Esophagus muscularis mucosa (tissue), 4 donors: ENCODE measurements around the gene SLC7A6.

Experiments used
- CTCF ChIP-seq, 3 experiments: fragments of 200-600 bp in 2 of 3; fragments of 450-650 bp in 1 of 3; sonication (generic) in 2 of 3; IDR thresholded peaks; one replicate each; pipeline ENCODE4 v1.5.1; 2017 to 2019; ENCODE audit warnings: antibody characterized with exemption in 3 of 3, mild to moderate bottlenecking in 2 of 3, moderate library complexity in 1 of 3
- EP300 ChIP-seq: sonication (generic); formaldehyde crosslinking; IDR thresholded peaks from one replicate; pipeline ENCODE4 v1.6.1; 2017; ENCODE audit warnings: antibody characterized with exemption
- POLR2A ChIP-seq: fragments of 450-650 bp; IDR thresholded peaks from one replicate; pipeline ENCODE4 v1.6.1; 2017; ENCODE audit warnings: antibody characterized with exemption, moderate library complexity, mild to moderate bottlenecking, low read depth
- POLR2AphosphoS5 ChIP-seq, 2 donors: sonication (generic); formaldehyde crosslinking; IDR thresholded peaks; one replicate each; pipeline ENCODE4 v1.6.1; 2017; ENCODE audit warnings: antibody characterized with exemption in 2 of 2

- TF ChIP-seq CTCF (IDR thresholded peaks at IDR 0.05) = no peak
- TF ChIP-seq POLR2AphosphoS5 (IDR thresholded peaks at IDR 0.05) = no peak
- TF ChIP-seq POLR2A = no peak
- TF ChIP-seq EP300 = no peak
These were observed 17.2 kb downstream of the SLC7A6 start for GRCh38 chr16:68281368-68282063.
